Fibroblast of lung (primary cell): ENCODE results near the gene DNAJC17. TPM values are rescaled to one million over a fixed set of nuclear protein-coding genes. Genes with fewer than 3 reads are reported as not detected.

ENCODE experiments used
- DNase-seq, 2 donors: peaks; one replicate each; pipeline versions ENCODE4 v3.0.0 to v3.0.0-alpha.2; 2010; ENCODE audit warnings: low read depth in 2 of 2
- H2AFZ ChIP-seq: 2 replicates; pipeline ENCODE4 v1.5.1; 2012; ENCODE audit warnings: low read length, control low read depth, inconsistent platforms
- H3K27ac ChIP-seq: 2 replicates; pipeline ENCODE4 v1.5.1; 2011; ENCODE audit warnings: low read length, control low read depth; ENCODE audit not compliant: insufficient read depth
- H3K27me3 ChIP-seq: 2 replicates; pipeline ENCODE4 v1.5.1; 2011; ENCODE audit warnings: mild to moderate bottlenecking, low read length; ENCODE audit not compliant: control insufficient read depth, insufficient read depth
- H3K36me3 ChIP-seq: 2 replicates; pipeline ENCODE4 v1.5.1; 2011; ENCODE audit warnings: low read length; ENCODE audit not compliant: control insufficient read depth, insufficient read depth
- H3K4me1 ChIP-seq: 2 replicates; pipeline ENCODE4 v1.5.1; 2011; ENCODE audit warnings: low read length; ENCODE audit not compliant: control insufficient read depth, insufficient read depth; ENCODE audit errors: extremely low read depth
- H3K4me2 ChIP-seq: 2 replicates; pipeline ENCODE4 v1.5.1; 2011; ENCODE audit warnings: low read length, control low read depth; ENCODE audit not compliant: insufficient read depth; ENCODE audit errors: extremely low read depth
- H3K4me3 ChIP-seq, 4 experiments: fragments of 200-600 bp in 1 of 4; sonication (generic) in 1 of 4; replicated peaks in 1 of 4; 2 replicates each; pipeline ENCODE4 v1.5.1; 2011 to 2016; ENCODE audit warnings: low read length in 4 of 4, low read depth in 3 of 4, mild to moderate bottlenecking in 3 of 4, control low read depth in 2 of 4, inconsistent platforms in 1 of 4, mixed read lengths in 1 of 4; ENCODE audit not compliant: insufficient read depth in 1 of 4; ENCODE audit errors: control extremely low read depth in 1 of 4
- H3K79me2 ChIP-seq: 2 replicates; pipeline ENCODE4 v1.5.1; 2012; ENCODE audit warnings: mild to moderate bottlenecking, low read length, inconsistent platforms; ENCODE audit not compliant: control insufficient read depth, insufficient read depth
- H3K9ac ChIP-seq: 2 replicates; pipeline ENCODE4 v1.5.1; 2011; ENCODE audit warnings: mild to moderate bottlenecking, low read length, control low read depth; ENCODE audit not compliant: insufficient read depth
- H3K9me3 ChIP-seq: 2 replicates; pipeline ENCODE4 v1.5.1; 2012; ENCODE audit warnings: low read depth, low read length; ENCODE audit not compliant: control insufficient read depth, insufficient read depth
- H4K20me1 ChIP-seq: 2 replicates; pipeline ENCODE4 v1.5.1; 2011; ENCODE audit warnings: low read length; ENCODE audit not compliant: control insufficient read depth, insufficient read depth; ENCODE audit errors: extremely low read depth
- CTCF ChIP-seq, 2 donors: IDR thresholded peaks in 1 of 2; conservative IDR thresholded peaks in 1 of 2; 1 replicate in 1 of 2; 2 replicates in 1 of 2; pipeline ENCODE4 v1.5.1; 2011 to 2012; ENCODE audit warnings: low read length in 2 of 2, control low read depth in 1 of 2, inconsistent platforms in 1 of 2, low read depth in 1 of 2, mild to moderate bottlenecking in 1 of 2
- EZH2 ChIP-seq: IDR thresholded peaks from 2 replicates; pipeline ENCODE4 v1.5.1; 2012; ENCODE audit warnings: low read length, control low read depth, mild to moderate bottlenecking; ENCODE audit errors: missing control alignments
- polyA plus RNA-seq, 2 donors: library from polyadenylated mRNA; depleted of rRNA in 1 of 2; stranded (reverse) in 1 of 2; unstranded in 1 of 2; fragments of >200 nt; gene quantifications; 2 replicates each; pipeline ENCODE4 v1.2.1, GENCODE V29; 2011 to 2012; ENCODE audit warnings: missing spikeins in 1 of 2
- total RNA-seq: library from RNA; depleted of rRNA; stranded (reverse); fragments of >200 nt; gene quantifications from 2 replicates; pipeline ENCODE4 v1.2.1, GENCODE V29; 2014

The DNAJC17 gene
- total and polyA plus RNA-seq, 2 donors (not counting 1 experiment from before 2014, with no cell fraction given), result 17.7 to 41.8 TPM

- Histone ChIP-seq H3K27me3 (no peaks in the 10 kb centered on the region), H3K27ac (no peak overlapping the region), H3K9ac (no peak overlapping the region), H3K79me2 (no peaks in the 10 kb centered on the region), H4K20me1 (no peaks in the 10 kb centered on the region), H3K36me3 (no peaks in the 10 kb centered on the region), H2AFZ (no peak overlapping the region), H3K9me3 (no peaks in the 10 kb centered on the region), H3K4me1 (no peaks in the 10 kb centered on the region), H3K4me2 (no peak overlapping the region), H3K4me3 (no peak overlapping the region)
- TF ChIP-seq CTCF (conservative IDR thresholded peaks at IDR 0.05 in 1 of 2, IDR thresholded peaks at IDR 0.05 in 1 of 2; ENCODE audit: low read depth in 1 of 2, low read length in 2 of 2) (no peak), EZH2 (no peak)
- no peak for DNase-seq
These were observed 84.9 kb downstream of the DNAJC17 start for GRCh38 chr15:40722354-40722753.

GRCh38 chr15:40721701-40722100 lies 85.6 kb downstream of the DNAJC17 start:
- no peaks in the 10 kb centered on the region for H3K36me3 ChIP-seq
- no peak overlapping the region for H2AFZ ChIP-seq
- H4K20me1 ChIP-seq, result no peaks in the 10 kb centered on the region
- no peaks in the 10 kb centered on the region for H3K79me2 ChIP-seq
- H3K27ac ChIP-seq, result no peak overlapping the region
- H3K9me3 ChIP-seq, result no peaks in the 10 kb centered on the region
- H3K4me1 ChIP-seq, result no peaks in the 10 kb centered on the region
- no peak overlapping the region for H3K4me3 ChIP-seq
- H3K27me3 ChIP-seq, result no peaks in the 10 kb centered on the region
- no peak overlapping the region for H3K9ac ChIP-seq
- TF ChIP-seq CTCF (conservative IDR thresholded peaks at IDR 0.05 in 1 of 2, IDR thresholded peaks at IDR 0.05 in 1 of 2; ENCODE audit: low read depth in 1 of 2, low read length in 2 of 2) (no peak), EZH2 (no peak)
- DNase-seq, result no peak
- no peak overlapping the region for H3K4me2 ChIP-seq

- H4K20me1 ChIP-seq, result no peaks in the 10 kb centered on the region
- no peak overlapping the region for H3K4me2 ChIP-seq
- no peaks in the 10 kb centered on the region for H3K4me1 ChIP-seq
- H2AFZ ChIP-seq, result no peak overlapping the region
- no peak overlapping the region for H3K4me3 ChIP-seq
- H3K79me2 ChIP-seq, result no peaks in the 10 kb centered on the region
- H3K9ac ChIP-seq, result no peak overlapping the region
- no peak for DNase-seq
- H3K36me3 ChIP-seq, result no peaks in the 10 kb centered on the region
- TF ChIP-seq CTCF (conservative IDR thresholded peaks at IDR 0.05 in 1 of 2, IDR thresholded peaks at IDR 0.05 in 1 of 2; ENCODE audit: low read depth in 1 of 2, low read length in 2 of 2) (no peak), EZH2 (no peak)
- H3K9me3 ChIP-seq, result no peaks in the 10 kb centered on the region
- H3K27ac ChIP-seq, result no peak overlapping the region
- no peaks in the 10 kb centered on the region for H3K27me3 ChIP-seq
These were observed 91.1 kb downstream of the DNAJC17 start for GRCh38 chr15:40716165-40716564.

Other genes with a start within 250 kb of the DNAJC17 start
- 14.4 and 14.5 TPM in 2 replicates for gene CCDC32, start 242.4 kb downstream of the DNAJC17 start, total RNA-seq
- gene CCDC32, start 242.4 kb downstream of the DNAJC17 start, polyA plus RNA-seq, result 15.6 and 20.7 TPM in 2 replicates
- gene RPUSD2, start 238.2 kb downstream of the DNAJC17 start, total RNA-seq, result 11.6 and 13.1 TPM in 2 replicates
- gene RPUSD2, start 238.2 kb downstream of the DNAJC17 start, polyA plus RNA-seq, result 4.9 and 6.5 TPM in 2 replicates
- gene KNL1, start 213.2 kb downstream of the DNAJC17 start, total RNA-seq, result 2.1 and 5.0 TPM in 2 replicates
- gene KNL1, start 213.2 kb downstream of the DNAJC17 start, polyA plus RNA-seq, result 3.9 and 14.5 TPM in 2 replicates
- 0.77 and 1.3 TPM in 2 replicates for gene RAD51, start 112.3 kb downstream of the DNAJC17 start, total RNA-seq
- gene RAD51, start 112.3 kb downstream of the DNAJC17 start, polyA plus RNA-seq, result 5.0 and 10.3 TPM in 2 replicates
- gene RMDN3, start 52.2 kb downstream of the DNAJC17 start, total RNA-seq, result 14.1 and 16.0 TPM in 2 replicates
- gene RMDN3, start 52.2 kb downstream of the DNAJC17 start, polyA plus RNA-seq, result 18.9 and 22.7 TPM in 2 replicates
- gene GCHFR, start 43.4 kb downstream of the DNAJC17 start, total RNA-seq, result 1.8 and 2.5 TPM in 2 replicates
- gene GCHFR, start 43.4 kb downstream of the DNAJC17 start, polyA plus RNA-seq, result 1.4 and 1.6 TPM in 2 replicates
- under 0.01 and 0.17 TPM in 2 replicates for gene C15orf62, start 37.5 kb downstream of the DNAJC17 start, total RNA-seq
- gene C15orf62, start 37.5 kb downstream of the DNAJC17 start, polyA plus RNA-seq, result 0.02 TPM in 1 of 2 replicates, not detected in the other
- 21.3 and 23.6 TPM in 2 replicates for gene ZFYVE19, start 384 bp downstream of the DNAJC17 start, total RNA-seq
- 14.1 and 26.2 TPM in 2 replicates for gene ZFYVE19, start 384 bp downstream of the DNAJC17 start, polyA plus RNA-seq
- gene PPP1R14D, start 21.2 kb upstream of the DNAJC17 start, total RNA-seq, result not detected in 2 replicates
- gene PPP1R14D, start 21.2 kb upstream of the DNAJC17 start, polyA plus RNA-seq, result not detected in 2 replicates
- under 0.01 TPM in 2 replicates for gene SPINT1, start 36.6 kb upstream of the DNAJC17 start, total RNA-seq
- gene SPINT1, start 36.6 kb upstream of the DNAJC17 start, polyA plus RNA-seq, result 0.09 and 0.16 TPM in 2 replicates
- under 0.01 TPM in 1 of 2 replicates, not detected in the other for gene RHOV, start 66.8 kb upstream of the DNAJC17 start, total RNA-seq
- gene RHOV, start 66.8 kb upstream of the DNAJC17 start, polyA plus RNA-seq, result not detected in 2 replicates
- gene VPS18, start 87.0 kb upstream of the DNAJC17 start, total RNA-seq, result 33.4 and 36.7 TPM in 2 replicates
- 15.5 and 21.3 TPM in 2 replicates for gene VPS18, start 87.0 kb upstream of the DNAJC17 start, polyA plus RNA-seq
- under 0.01 TPM in 2 replicates for gene DLL4, start 121.9 kb upstream of the DNAJC17 start, total RNA-seq
- 0.18 and 1.0 TPM in 2 replicates for gene DLL4, start 121.9 kb upstream of the DNAJC17 start, polyA plus RNA-seq
- 33.1 and 62.6 TPM in 2 replicates for gene CHAC1, start 146.0 kb upstream of the DNAJC17 start, total RNA-seq
- gene CHAC1, start 146.0 kb upstream of the DNAJC17 start, polyA plus RNA-seq, result 7.5 and 14.8 TPM in 2 replicates